Testis (tissue), 2 donors: ENCODE results near the gene EVPL.

Experiments used
- CTCF ChIP-seq, 3 experiments: fragments of 450-650 bp in 2 of 3; fragments of 200-600 bp in 1 of 3; sonication (generic) in 1 of 3; IDR thresholded peaks; one replicate each; pipeline ENCODE4 v1.5.1; 2016 to 2019; ENCODE audit warnings: antibody characterized with exemption in 3 of 3, mild to moderate bottlenecking in 2 of 3, moderate library complexity in 1 of 3
- POLR2A ChIP-seq: fragments of 450-650 bp; IDR thresholded peaks from one replicate; pipeline ENCODE4 v1.6.1; 2017; ENCODE audit warnings: antibody characterized with exemption, mild to moderate bottlenecking, moderate library complexity

DNA sequence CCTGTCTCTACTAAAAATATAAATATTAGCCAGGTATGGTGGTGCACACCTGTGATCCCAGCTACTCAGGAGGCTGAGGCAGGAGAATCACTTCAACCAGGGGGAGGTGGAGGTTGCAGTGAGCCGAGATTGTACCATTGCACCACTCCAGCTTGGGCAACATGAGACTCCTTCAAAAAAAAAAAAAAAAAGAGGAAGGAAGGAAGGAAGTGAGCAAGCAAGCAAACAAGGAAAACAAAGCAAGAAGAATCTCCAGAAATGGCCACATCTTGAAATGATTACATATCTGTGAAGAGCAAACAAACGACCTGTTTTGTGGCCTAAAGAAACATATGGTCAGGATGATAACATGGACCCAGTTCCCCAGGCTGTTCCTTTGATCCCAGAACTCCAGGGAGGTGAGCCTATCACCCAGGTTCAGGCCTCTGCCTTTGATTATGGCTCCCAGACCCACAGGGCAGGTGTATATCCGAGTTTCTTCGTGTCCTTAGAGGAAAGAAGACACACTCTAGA, 57.0 kb downstream of the EVPL start:
- no peak for TF ChIP-seq CTCF (IDR thresholded peaks at IDR 0.05)
- TF ChIP-seq POLR2A: no peak
